GM21717 (cell line): ENCODE measurements around the gene TRPV4.

Source experiments
- ATAC-seq: cut with Tn5 transposase; IDR thresholded peaks from one replicate; pipeline ENCODE4 v1.9.1; 2021; ENCODE audit warnings: mild to moderate bottlenecking, moderate library complexity; ENCODE audit not compliant: unreplicated experiment

TRPV4 gene

DNA sequence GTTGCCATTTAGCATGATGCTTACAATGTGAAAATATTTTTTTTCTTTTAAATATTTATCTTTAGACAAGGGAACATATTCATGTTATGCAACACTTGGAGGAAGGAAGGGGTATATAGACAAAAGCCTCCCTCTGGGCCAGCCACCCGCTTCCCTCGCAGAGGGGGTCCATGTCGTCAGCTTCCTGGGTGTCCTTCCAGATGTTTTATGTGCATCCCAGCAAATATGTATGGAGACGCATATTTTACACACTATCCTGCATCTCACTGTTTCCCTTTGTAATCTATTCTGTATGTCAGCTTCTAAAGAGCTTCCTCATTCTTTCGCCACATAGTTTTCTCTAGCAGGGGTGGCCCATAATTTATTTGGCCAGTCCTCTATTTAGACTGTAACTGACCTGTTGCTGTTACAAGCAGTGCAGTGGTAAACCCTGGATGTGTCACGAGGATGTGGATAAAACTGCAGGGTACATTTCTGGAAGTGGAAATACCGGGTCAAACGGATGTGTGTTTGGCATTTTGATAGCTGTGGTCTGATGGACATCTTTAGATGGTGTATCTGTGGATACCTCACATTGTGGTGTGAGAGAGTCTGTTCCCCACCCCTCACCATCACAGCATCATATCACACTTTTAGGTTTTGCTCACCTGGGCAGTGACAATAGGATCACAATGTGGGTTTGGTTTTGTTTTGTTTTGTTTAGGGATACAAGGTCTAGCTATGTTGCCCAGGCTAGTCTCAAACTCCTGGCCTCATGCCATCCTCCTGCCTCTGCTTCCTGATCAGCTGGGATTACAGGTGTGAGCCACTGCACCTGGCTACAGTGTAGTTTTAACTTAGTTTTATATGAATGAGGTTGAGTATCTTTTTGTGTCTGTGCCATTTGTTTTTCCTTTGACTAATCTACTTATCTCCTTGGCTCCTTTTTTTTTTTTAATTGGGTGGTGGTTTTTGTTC lies 87.9 kb downstream of the TRPV4 start:
- ATAC-seq: no peak

DNA sequence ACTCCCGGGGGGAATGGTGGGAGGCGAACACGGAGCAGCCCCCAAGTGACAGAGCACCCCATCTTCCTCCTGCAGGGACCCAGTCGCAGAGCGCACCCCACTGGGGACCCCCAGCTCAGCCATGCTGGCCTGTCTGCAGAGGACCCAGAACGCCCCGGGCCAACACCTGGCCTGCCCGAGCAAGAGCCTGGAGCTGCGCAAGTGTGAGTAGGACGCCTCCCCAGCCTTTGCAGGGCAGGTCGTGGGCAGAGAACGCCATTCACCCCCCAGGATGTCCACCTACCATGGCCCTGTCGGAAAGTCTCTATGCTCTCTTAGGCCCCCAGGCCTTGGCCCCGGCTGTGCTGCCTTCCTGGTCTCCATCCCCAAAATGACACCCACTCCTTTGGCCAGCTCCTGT lies 89.2 kb downstream of the TRPV4 start:
- no peak for ATAC-seq

DNA sequence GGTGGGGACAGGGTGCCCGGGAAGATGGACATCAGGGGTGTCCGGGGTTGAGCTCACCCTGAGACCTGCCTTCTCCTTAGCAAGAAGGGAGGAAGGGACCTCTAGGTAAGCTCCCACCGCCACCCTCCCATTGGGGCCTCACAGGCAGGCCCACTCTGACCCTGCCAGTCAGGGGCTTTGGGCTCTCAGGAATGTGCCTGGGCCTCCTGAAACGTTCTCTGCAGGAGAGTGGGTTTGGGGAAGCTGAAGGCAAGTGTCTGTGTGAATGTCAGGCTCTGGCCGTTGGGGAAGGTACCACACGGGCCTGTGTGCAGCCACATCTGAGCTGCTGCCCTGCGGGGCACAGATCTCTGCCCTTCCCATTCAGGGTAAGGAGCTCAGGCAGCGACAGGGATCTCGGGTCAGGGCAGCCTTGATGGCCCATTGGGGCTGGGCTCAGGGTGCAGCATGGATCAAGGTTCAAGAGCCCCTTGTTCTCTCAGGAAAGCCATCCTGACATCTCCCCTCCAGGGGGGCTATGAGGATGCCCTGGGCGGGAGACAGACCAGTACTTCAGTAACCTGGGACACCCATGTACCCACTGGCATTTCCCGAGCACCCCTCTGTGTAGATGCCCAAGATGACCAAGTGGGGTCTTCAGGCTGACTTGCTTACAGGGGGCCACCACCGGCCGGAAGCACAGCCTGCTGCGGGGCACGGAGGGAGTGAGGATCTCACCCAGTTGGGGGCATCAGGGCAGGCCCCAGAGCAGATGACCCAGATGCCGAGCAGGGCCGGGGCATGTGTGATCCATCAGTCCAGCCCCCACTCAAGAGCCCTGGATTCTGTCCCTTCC lies 89.9 kb downstream of the TRPV4 start:
- no peak for ATAC-seq

- no peak for ATAC-seq
These were observed 91.1 kb downstream of the TRPV4 start for GRCh38 chr12:109741970-109742703.

GRCh38 chr12:109741286-109741969 lies 91.8 kb downstream of the TRPV4 start:
- ATAC-seq: no peak

GRCh38 chr12:109740694-109741245 lies 92.4 kb downstream of the TRPV4 start:
- no peak for ATAC-seq

GRCh38 chr12:109739747-109740693 lies 93.2 kb downstream of the TRPV4 start:
- ATAC-seq: no peak

DNA sequence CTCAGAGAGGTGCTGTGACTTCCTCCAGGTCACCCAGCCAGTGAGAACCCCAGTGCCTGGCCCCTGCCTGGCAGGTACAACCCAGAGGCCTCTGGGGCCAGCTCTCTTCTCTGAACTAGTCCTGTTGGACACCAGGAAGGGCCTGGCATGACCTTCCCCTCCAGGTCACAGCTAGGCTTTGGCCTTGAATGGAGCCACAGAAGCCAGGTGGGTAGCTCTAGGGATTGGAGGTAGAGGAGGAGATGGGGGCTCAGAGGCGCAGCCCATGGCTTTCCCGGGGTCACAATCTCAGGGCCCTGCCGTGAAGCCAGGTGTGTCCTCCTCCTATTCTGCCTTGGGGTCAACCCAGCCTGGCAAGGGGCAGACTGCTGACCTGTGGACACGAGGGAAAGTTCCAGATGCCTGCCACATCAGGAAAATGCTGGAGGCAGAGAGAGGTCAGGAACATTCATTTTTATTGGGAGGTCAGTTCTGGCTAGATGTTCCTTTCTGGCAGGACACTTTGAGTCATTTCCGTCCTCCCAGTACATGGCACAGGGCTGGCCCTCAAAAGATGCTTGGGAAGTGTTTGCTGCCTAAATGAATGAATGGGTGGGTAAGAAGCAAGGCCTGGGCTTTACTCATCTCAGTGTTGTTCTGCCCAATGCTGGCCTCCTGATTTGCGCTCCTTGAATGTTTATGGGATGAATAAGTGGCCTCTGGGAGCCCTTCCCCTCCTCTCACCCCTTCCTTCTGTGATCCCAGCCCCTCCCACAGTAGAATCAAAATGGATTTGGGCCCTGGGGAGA lies 94.1 kb downstream of the TRPV4 start:
- ATAC-seq: no peak

DNA sequence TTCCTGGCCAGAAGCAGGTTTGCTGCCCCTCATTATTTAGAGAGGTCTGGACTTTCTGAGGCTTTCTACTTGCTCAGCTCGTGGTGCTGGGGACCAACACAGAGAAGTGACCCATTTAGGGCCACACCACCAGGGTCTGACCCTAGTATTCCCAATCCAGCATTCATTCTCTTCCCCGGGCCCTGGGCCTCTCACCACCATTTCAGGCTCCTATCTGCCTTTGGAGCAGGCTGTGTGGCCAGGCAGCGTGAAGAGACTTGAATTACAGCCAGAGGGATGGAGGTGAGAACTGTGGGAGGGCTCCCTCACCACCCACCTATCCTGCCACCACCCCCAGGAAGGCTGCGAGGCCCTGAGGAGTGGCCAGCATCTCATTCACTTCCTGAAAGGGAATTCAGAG lies 95.0 kb downstream of the TRPV4 start:
- ATAC-seq: no peak

DNA sequence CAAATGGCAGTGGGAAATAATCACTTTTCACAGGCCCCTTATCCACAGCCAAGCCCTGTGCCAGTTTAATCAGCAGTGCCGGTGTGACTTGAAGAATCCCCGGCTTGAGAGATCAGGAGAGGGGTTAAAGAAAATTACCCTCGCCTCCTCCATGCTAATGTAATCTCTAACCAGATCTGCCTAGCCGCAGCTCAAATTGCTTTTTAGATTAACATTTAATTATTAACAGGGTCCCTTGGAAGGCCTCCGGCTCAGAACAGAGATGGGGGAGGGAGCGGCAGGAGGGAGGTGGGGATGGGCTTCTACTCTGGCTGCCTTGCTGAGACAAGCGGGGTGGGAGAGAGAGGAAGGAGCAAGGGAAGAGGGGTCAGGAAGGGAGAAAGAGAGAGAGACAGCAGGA lies 95.6 kb downstream of the TRPV4 start:
- no peak for ATAC-seq

DNA sequence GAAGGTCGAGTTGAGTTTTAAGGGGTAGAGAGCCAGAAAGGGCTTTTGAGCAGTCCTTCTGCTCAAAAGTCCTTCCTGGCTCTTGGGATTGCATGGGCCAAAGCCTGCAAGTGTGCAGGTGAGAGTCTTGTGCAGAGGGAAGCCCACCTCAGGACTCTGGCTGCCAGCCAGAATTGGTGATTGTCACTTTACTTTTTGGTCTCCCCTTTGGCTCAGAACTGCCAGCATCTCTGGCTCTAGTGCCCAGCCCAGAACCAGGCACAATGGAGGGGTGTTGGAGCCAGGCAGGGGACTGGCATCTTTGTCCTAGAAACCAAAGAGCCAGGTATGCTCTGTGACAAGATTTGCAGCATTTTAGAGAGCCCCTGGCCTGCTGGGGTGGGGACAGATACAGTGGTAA lies 96.1 kb downstream of the TRPV4 start:
- no peak for ATAC-seq

DNA sequence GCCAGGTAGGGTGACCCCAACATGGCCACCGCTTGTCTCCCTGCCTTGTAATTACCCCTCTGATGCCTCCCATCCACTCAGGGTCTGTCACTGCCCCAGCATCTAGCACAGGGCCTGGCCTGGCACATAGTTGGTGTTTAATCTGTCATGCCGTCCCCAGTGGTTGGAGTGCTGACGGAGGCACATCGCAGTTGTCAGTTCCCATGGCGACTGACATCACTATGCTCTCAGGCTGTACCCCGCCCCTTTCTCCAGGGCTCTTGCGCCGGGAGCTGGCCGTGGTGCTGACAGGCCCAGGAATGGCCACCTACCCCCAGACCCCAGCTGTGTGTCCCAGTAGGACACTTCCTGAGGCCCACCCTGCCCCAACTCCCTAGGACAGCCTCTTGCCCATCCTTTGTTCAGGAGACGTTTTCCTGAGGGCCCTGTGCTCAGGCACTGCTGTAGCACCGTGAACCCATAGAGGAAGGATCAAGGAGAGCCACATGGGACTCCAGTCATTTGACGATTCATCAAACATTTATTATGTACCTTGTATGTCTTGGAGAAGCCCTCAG lies 96.6 kb downstream of the TRPV4 start:
- ATAC-seq: no peak

DNA sequence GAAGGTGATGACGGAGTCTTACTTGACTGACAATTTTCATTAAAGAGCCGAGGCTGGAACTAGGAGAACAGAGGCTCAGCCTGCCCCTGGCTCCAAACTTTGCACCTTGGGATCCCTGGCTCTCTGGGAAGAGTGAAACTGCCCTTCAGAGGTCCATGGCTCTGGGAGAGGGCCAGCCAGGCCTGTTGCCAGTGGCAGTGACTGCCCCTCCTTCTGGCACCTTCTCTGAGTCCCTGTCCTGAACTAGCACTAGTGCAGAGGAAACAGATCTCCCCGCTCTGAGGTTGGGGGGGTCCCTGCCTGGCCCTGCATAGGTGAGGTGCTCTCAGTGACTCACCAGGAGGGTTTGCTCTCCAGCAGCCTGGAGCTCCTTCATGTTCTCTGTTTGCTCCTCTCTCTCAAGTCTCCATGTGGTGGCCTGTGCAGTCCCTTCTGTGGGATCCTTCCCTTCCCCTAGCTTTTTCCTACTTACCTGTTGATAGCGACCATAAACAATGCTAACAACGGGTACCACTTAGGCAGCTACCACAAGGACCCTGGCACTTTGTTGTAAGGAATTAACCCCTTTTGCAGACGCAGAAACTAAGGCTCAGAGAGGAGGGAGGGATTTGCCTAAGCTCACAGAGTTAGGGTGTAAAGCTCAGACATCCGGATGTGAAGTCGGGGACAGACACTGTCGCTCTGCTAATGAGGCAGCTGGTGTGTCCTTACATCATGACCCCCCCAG lies 97.2 kb downstream of the TRPV4 start:
- no peak for ATAC-seq

- ATAC-seq: no peak
These were observed 98.1 kb downstream of the TRPV4 start for GRCh38 chr12:109735051-109735521.

- no peak for ATAC-seq
These were observed 98.8 kb downstream of the TRPV4 start for GRCh38 chr12:109734219-109735000.
